SK-N-SH (cell line): ENCODE measurements around the gene FRS2. TPM values are rescaled to one million over a fixed set of nuclear protein-coding genes. Genes with fewer than 3 reads are reported as not detected.

Source experiments
- CTCF ChIA-PET: fragments of 300-600, 350-600 bp; formaldehyde crosslinking; extraction: SDS; loops from one replicate; lab custom pipeline; 2021; lab: Yijun Ruan, JAX
- POLR2A ChIA-PET: fragments of 350-600 bp; sonication (Branson Sonifier 250); formaldehyde crosslinking; extraction: SDS; loops from one replicate; lab custom pipeline; 2020; ENCODE audit warnings: antibody characterized with exemption, inconsistent platforms; lab: Yijun Ruan, JAX
- DNase-seq: peaks from one replicate; pipeline ENCODE4 v3.0.0; 2012
- H2AFZ ChIP-seq: fragments of 200-600 bp; sonication (generic); 2 replicates; pipeline ENCODE4 v1.8.1; 2016; ENCODE audit warnings: antibody characterized with exemption, mild to moderate bottlenecking, low read depth
- H3F3A ChIP-seq: fragments of 200-600 bp; sonication (generic); replicated peaks from 2 replicates; pipeline ENCODE3; 2016; ENCODE audit warnings: antibody characterized with exemption, mild to moderate bottlenecking; ENCODE audit not compliant: insufficient read depth
- H3K27ac ChIP-seq, 2 experiments: fragments of 200-500 bp in 1 of 2; fragments of 200-600 bp in 1 of 2; sonication (Bioruptor generic) in 1 of 2; sonication (generic), shearing (Covaris generic) in 1 of 2; 2 replicates each; pipeline versions ENCODE4 v1.5.1 to v1.6.1; 2014 to 2016; ENCODE audit warnings: low read depth in 2 of 2, inconsistent platforms in 1 of 2, low read length in 1 of 2, mild to moderate bottlenecking in 1 of 2, mixed read lengths in 1 of 2
- H3K27me3 ChIP-seq: fragments of 200-600 bp; sonication (generic), shearing (Covaris generic); 2 replicates; pipeline ENCODE4 v1.6.1; 2016; ENCODE audit warnings: mixed run types; ENCODE audit not compliant: insufficient read depth
- H3K36me3 ChIP-seq, 2 experiments: fragments of 200-500 bp in 1 of 2; fragments of 200-600 bp in 1 of 2; sonication (Bioruptor generic) in 1 of 2; sonication (generic) in 1 of 2; replicated peaks in 1 of 2; 2 replicates each; pipeline versions ENCODE3 to v1.5.1; 2014 to 2016; ENCODE audit warnings: low read length in 1 of 2, mild to moderate bottlenecking in 1 of 2; ENCODE audit not compliant: insufficient read depth in 2 of 2, control insufficient read depth in 1 of 2
- H3K4me1 ChIP-seq, 2 experiments: fragments of 200-500 bp in 1 of 2; fragments of 200-600 bp in 1 of 2; sonication (Bioruptor generic) in 1 of 2; sonication (generic), shearing (Covaris generic) in 1 of 2; 2 replicates each; pipeline versions ENCODE4 v1.5.1 to v1.6.1; 2014 to 2016; ENCODE audit warnings: low read depth in 1 of 2, low read length in 1 of 2, mixed run types in 1 of 2; ENCODE audit not compliant: insufficient read depth in 2 of 2, control insufficient read depth in 1 of 2
- H3K4me2 ChIP-seq: fragments of 200-600 bp; sonication (generic), shearing (Covaris generic); 2 replicates; pipeline ENCODE4 v1.6.1; 2017; ENCODE audit warnings: mixed run types
- H3K4me3 ChIP-seq, 2 experiments: fragments of 200-500 bp in 1 of 2; fragments of 200-600 bp in 1 of 2; sonication (Bioruptor generic) in 1 of 2; sonication (generic), shearing (Covaris generic) in 1 of 2; 2 replicates each; pipeline versions ENCODE4 v1.5.1 to v1.8.1; 2014 to 2016; ENCODE audit warnings: low read depth in 2 of 2, inconsistent platforms in 1 of 2, low read length in 1 of 2, mild to moderate bottlenecking in 1 of 2, mixed read lengths in 1 of 2, moderate library complexity in 1 of 2
- H3K79me2 ChIP-seq: fragments of 200-600 bp; sonication (generic); 2 replicates; pipeline ENCODE4 v1.8.1; 2017; ENCODE audit warnings: mild to moderate bottlenecking; ENCODE audit not compliant: insufficient read depth
- H3K9ac ChIP-seq: fragments of 200-600 bp; sonication (generic); 2 replicates; pipeline ENCODE4 v1.6.1; 2017; ENCODE audit warnings: mixed run types
- H3K9me2 ChIP-seq: fragments of 200-600 bp; sonication (generic); 2 replicates; pipeline ENCODE4 v1.6.1; 2017; ENCODE audit warnings: mixed run types
- H3K9me3 ChIP-seq: fragments of 200-600 bp; sonication (generic); 2 replicates; pipeline ENCODE4 v1.6.1; 2017; ENCODE audit warnings: mixed run types, mild to moderate bottlenecking, moderate library complexity
- H4K20me1 ChIP-seq: fragments of 200-600 bp; sonication (generic); 2 replicates; pipeline ENCODE4 v1.6.1; 2017; ENCODE audit warnings: mild to moderate bottlenecking, mixed run types; ENCODE audit not compliant: insufficient read depth
- ELF1 ChIP-seq: IDR thresholded peaks from 2 replicates; pipeline ENCODE4 v1.4.0; 2012
- EP300 ChIP-seq, 2 experiments: IDR thresholded peaks; 2 replicates each; pipeline versions ENCODE4 v1.4.0 to v1.6.1; 2012; ENCODE audit warnings: borderline replicate concordance in 1 of 2, low read depth in 1 of 2, low read length in 1 of 2
- FOXM1 ChIP-seq: IDR thresholded peaks from 2 replicates; pipeline ENCODE4 v1.4.0; 2012; ENCODE audit warnings: low read depth, mild to moderate bottlenecking
- GATA2 ChIP-seq: sonication (generic); formaldehyde crosslinking; IDR thresholded peaks from 2 replicates; pipeline ENCODE4 v1.5.0; 2020; ENCODE audit warnings: mild to moderate bottlenecking, missing genetic modification reagents
- IRF3 ChIP-seq: fragments of 150-350 bp; IDR thresholded peaks from 2 replicates; pipeline ENCODE4 v1.6.1; 2016; ENCODE audit warnings: mild to moderate bottlenecking, low read depth, low read length
- JUND ChIP-seq: IDR thresholded peaks from 2 replicates; pipeline ENCODE4 v1.4.0; 2012
- MAX ChIP-seq: IDR thresholded peaks from 2 replicates; pipeline ENCODE4 v1.4.0; 2012; ENCODE audit warnings: low read depth
- MEF2A ChIP-seq: IDR thresholded peaks from 2 replicates; pipeline ENCODE4 v1.4.0; 2012; ENCODE audit warnings: low read depth, borderline replicate concordance
- MXI1 ChIP-seq: IDR thresholded peaks from 2 replicates; pipeline ENCODE4 v1.6.1; 2012; ENCODE audit warnings: mild to moderate bottlenecking, low read depth, low read length, improper control_type of control experiment
- NFIC ChIP-seq: IDR thresholded peaks from 2 replicates; pipeline ENCODE4 v1.4.0; 2012; ENCODE audit warnings: borderline replicate concordance
- POLR2AphosphoS5 ChIP-seq: IDR thresholded peaks from 2 replicates; pipeline ENCODE4 v1.6.1; 2012; ENCODE audit warnings: low read depth, low read length
- RAD21 ChIP-seq: IDR thresholded peaks from 2 replicates; pipeline ENCODE4 v1.6.1; 2012; ENCODE audit warnings: mild to moderate bottlenecking, low read length
- RCOR1 ChIP-seq: fragments of 150-350 bp; IDR thresholded peaks from 2 replicates; pipeline ENCODE4 v1.6.1; 2017; ENCODE audit warnings: antibody characterized with exemption, low read length
- RFX5 ChIP-seq: IDR thresholded peaks from 2 replicates; pipeline ENCODE4 v1.6.1; 2012; ENCODE audit warnings: mild to moderate bottlenecking, improper control_type of control experiment, low read length
- SIN3A ChIP-seq: IDR thresholded peaks from 2 replicates; pipeline ENCODE4 v1.6.1; 2012; ENCODE audit warnings: low read depth, mild to moderate bottlenecking, low read length, moderate library complexity, borderline replicate concordance
- TAF1 ChIP-seq: IDR thresholded peaks from 2 replicates; pipeline ENCODE4 v1.6.1; 2012; ENCODE audit warnings: low read depth, mild to moderate bottlenecking, low read length, moderate library complexity, borderline replicate concordance
- USF1 ChIP-seq: IDR thresholded peaks from 2 replicates; pipeline ENCODE4 v1.4.0; 2012; ENCODE audit warnings: low read depth, borderline replicate concordance
- polyA plus RNA-seq, 3 experiments: library from polyadenylated mRNA; depleted of rRNA; stranded (reverse); fragments of >200 nt; gene quantifications; 2 replicates each; pipeline ENCODE4 v1.2.3, GENCODE V29; 2012
- TF ChIP-seq, protein P1 (sequence below): IDR thresholded peaks from 2 replicates; pipeline ENCODE4 v1.6.1; 2012; ENCODE audit warnings: mild to moderate bottlenecking, low read depth, low read length, moderate library complexity
- TF ChIP-seq, protein P2 (sequence below): IDR thresholded peaks from 2 replicates; pipeline ENCODE4 v1.4.0; 2012; ENCODE audit warnings: low read depth, borderline replicate concordance
- TF ChIP-seq, protein P3 (sequence below): fragments of 200-600 bp; sonication (generic); IDR thresholded peaks from 2 replicates; pipeline ENCODE4 v1.6.1; 2017; ENCODE audit warnings: antibody characterized with exemption, mild to moderate bottlenecking, moderate library complexity

Gene FRS2
- polyA plus RNA-seq, 1 of the 3 experiments (the other 2 are of a cell fraction), result 7.1 TPM

DNA sequence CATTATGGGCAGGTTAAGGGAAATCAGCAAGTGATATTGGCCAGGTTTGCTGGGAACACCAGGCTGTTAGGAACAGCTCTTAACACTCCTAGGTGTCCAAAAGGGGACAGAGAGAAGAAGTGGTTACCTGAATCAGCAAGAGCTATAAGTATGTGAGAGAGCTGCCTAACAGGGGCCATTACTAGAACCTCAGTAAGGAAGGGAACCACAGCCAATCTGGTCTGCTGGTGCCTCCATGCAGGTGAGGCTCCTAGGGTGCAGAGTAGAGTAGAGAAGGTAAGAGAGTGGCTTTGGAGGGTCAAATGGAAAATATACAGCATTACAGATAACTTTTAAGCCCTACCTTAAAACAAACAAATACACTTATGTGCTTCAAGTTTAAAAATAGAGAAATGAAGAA lies 78.5 kb downstream of the FRS2 start:
- H2AFZ ChIP-seq, result no peak overlapping the region
- CTCF ChIA-PET, result interaction anchor here (1.2 kb wide), 1 partner anchor 91 kb away, joined by 4 read pairs; no protein-coding TSS in a partner anchor
- H3F3A ChIP-seq, result peaks cover 11% of the 10 kb centered on the region
- POLR2A ChIA-PET, result no interaction called here
- peaks cover 0 to 2% of the 10 kb centered on the region in 2 experiments; a peak in 2 of 4 replicates for H3K4me1 ChIP-seq
- DNase-seq, result no peak
- no peak overlapping the region for H3K27ac ChIP-seq
- no peak overlapping the region for H3K4me2 ChIP-seq
- H3K36me3 ChIP-seq, result peaks cover 0 to 18% of the 10 kb centered on the region in 2 experiments
- H3K9ac ChIP-seq, result no peak overlapping the region
- H3K9me2 ChIP-seq, result no peaks in the 10 kb centered on the region
- peaks cover 11% of the 10 kb centered on the region; the same call in 1 of the 2 replicates for H3K9me3 ChIP-seq
- no peaks in the 10 kb centered on the region for H3K27me3 ChIP-seq
- TF ChIP-seq GATA2 (CRISPR knock-in tag) (no peak), RCOR1 (no peak), FOXM1 (no peak), IRF3 (no peak), EP300 (IDR thresholded peaks at IDR 0.05; ENCODE audit: borderline replicate concordance in 1 of 2, low read depth in 1 of 2, low read length in 1 of 2) (no peak), USF1 (no peak), NFIC (no peak), MEF2A (no peak), MAX (no peak), MXI1 (no peak), ELF1 (no peak), RAD21 (no peak), SIN3A (no peak), POLR2AphosphoS5 (no peak), RFX5 (no peak), TAF1 (no peak), JUND (no peak)
- TF ChIP-seq, protein P1, sequence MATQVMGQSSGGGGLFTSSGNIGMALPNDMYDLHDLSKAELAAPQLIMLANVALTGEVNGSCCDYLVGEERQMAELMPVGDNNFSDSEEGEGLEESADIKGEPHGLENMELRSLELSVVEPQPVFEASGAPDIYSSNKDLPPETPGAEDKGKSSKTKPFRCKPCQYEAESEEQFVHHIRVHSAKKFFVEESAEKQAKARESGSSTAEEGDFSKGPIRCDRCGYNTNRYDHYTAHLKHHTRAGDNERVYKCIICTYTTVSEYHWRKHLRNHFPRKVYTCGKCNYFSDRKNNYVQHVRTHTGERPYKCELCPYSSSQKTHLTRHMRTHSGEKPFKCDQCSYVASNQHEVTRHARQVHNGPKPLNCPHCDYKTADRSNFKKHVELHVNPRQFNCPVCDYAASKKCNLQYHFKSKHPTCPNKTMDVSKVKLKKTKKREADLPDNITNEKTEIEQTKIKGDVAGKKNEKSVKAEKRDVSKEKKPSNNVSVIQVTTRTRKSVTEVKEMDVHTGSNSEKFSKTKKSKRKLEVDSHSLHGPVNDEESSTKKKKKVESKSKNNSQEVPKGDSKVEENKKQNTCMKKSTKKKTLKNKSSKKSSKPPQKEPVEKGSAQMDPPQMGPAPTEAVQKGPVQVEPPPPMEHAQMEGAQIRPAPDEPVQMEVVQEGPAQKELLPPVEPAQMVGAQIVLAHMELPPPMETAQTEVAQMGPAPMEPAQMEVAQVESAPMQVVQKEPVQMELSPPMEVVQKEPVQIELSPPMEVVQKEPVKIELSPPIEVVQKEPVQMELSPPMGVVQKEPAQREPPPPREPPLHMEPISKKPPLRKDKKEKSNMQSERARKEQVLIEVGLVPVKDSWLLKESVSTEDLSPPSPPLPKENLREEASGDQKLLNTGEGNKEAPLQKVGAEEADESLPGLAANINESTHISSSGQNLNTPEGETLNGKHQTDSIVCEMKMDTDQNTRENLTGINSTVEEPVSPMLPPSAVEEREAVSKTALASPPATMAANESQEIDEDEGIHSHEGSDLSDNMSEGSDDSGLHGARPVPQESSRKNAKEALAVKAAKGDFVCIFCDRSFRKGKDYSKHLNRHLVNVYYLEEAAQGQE, result no peak
- TF ChIP-seq, protein P2, sequence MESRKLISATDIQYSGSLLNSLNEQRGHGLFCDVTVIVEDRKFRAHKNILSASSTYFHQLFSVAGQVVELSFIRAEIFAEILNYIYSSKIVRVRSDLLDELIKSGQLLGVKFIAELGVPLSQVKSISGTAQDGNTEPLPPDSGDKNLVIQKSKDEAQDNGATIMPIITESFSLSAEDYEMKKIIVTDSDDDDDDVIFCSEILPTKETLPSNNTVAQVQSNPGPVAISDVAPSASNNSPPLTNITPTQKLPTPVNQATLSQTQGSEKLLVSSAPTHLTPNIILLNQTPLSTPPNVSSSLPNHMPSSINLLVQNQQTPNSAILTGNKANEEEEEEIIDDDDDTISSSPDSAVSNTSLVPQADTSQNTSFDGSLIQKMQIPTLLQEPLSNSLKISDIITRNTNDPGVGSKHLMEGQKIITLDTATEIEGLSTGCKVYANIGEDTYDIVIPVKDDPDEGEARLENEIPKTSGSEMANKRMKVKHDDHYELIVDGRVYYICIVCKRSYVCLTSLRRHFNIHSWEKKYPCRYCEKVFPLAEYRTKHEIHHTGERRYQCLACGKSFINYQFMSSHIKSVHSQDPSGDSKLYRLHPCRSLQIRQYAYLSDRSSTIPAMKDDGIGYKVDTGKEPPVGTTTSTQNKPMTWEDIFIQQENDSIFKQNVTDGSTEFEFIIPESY, result no peak
- TF ChIP-seq, protein P3, sequence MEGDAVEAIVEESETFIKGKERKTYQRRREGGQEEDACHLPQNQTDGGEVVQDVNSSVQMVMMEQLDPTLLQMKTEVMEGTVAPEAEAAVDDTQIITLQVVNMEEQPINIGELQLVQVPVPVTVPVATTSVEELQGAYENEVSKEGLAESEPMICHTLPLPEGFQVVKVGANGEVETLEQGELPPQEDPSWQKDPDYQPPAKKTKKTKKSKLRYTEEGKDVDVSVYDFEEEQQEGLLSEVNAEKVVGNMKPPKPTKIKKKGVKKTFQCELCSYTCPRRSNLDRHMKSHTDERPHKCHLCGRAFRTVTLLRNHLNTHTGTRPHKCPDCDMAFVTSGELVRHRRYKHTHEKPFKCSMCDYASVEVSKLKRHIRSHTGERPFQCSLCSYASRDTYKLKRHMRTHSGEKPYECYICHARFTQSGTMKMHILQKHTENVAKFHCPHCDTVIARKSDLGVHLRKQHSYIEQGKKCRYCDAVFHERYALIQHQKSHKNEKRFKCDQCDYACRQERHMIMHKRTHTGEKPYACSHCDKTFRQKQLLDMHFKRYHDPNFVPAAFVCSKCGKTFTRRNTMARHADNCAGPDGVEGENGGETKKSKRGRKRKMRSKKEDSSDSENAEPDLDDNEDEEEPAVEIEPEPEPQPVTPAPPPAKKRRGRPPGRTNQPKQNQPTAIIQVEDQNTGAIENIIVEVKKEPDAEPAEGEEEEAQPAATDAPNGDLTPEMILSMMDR, result no peak
- no peaks in the 10 kb centered on the region for H4K20me1 ChIP-seq
- peaks cover 36% of the 10 kb centered on the region for H3K79me2 ChIP-seq
- H3K4me3 ChIP-seq, result no peak overlapping the region
